ENCODE results near the gene SLC9A3. TPM values are rescaled to one million over a fixed set of nuclear protein-coding genes. Genes with fewer than 3 reads are reported as not detected.

The SLC9A3 gene
- total and polyA plus RNA-seq, 2 experiments from 2014 or later, result 1.2 to 1.7 TPM

DNA sequence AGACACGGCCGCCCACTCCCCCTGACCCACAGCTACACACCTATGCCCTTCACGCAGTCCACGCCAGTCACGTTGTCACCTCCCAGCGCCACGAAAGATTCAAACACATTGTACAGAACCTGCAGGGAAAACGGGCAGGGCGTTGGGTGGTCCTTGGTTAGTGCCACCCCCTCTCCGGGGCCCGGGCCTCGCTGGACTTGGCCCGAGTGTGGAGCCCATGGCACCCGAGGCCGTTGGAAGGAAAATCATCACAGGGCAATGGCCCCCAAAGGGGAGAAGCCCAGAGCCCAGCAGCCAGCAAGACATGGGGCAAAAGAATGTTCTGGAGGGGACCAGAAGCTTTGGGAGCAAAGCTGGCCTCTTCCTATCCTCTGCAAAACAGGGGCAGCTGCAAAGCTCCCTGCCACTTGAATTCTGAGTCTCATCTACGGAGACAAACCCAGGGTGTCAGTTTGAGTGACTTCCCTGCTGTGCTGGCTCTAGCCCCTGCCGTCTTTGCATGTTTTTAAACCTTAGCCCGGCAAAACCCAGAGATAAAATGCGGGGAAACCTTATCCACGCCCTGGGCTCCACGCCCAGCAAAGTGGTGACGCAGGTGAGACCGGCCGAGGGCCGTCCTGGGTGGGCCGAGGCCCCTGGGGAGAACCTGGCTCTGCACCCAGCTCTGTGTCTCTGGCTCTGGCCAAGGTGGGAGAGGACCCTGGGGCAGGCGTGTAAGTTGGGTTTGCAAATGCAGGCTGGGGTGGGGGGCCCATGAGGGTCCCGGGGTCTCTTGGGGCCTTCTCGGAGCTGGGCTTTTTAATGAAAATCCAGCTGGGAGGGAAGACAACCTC lies 38.9 kb downstream of the SLC9A3 start:
- Histone ChIP-seq H3K4me1 (ENCODE audit: insufficient read depth) (no peaks in the 10 kb centered on the region), H3F3A (ENCODE audit: insufficient read depth) (no peaks in the 10 kb centered on the region), H3K79me2 (ENCODE audit: insufficient read depth) (no peaks in the 10 kb centered on the region), H4K20me1 (ENCODE audit: insufficient read depth) (no peaks in the 10 kb centered on the region), H3K27me3 (replicated peaks; ENCODE audit: insufficient read depth) (no peaks in the 10 kb centered on the region), H3K27ac (no peak overlapping the region), H3K9ac (no peak overlapping the region), H3K36me3 (ENCODE audit: low read depth) (no peaks in the 10 kb centered on the region), H3K4me2 (ENCODE audit: unreplicated experiment) (no peak overlapping the region), H3K9me3 (ENCODE audit: low read depth) (no peaks in the 10 kb centered on the region), H2AFZ (no peak overlapping the region), H3K4me3 (no peak overlapping the region), H3K9me2 (ENCODE audit: insufficient read depth) (no peaks in the 10 kb centered on the region)
- TF ChIP-seq EZH2 (IDR thresholded peaks at IDR 0.05; ENCODE audit: insufficient read depth, poor library complexity, severe bottlenecking) (no peak), EZH2phosphoT487 (IDR thresholded peaks at IDR 0.05; ENCODE audit: insufficient read depth, low read depth) (no peak)
- 76 to 77% methylated on average over 28 to 29 of the region's 29 CpGs for WGBS, 2 experiments (ENCODE audit: low coverage in 1 of 2, low lambda C conversion rate in 2 of 2, missing lambda C conversion rate in 2 of 2)
- DNase-seq, result no peak
- in situ Hi-C loops (cut with MboI), result no loop called here

DNA sequence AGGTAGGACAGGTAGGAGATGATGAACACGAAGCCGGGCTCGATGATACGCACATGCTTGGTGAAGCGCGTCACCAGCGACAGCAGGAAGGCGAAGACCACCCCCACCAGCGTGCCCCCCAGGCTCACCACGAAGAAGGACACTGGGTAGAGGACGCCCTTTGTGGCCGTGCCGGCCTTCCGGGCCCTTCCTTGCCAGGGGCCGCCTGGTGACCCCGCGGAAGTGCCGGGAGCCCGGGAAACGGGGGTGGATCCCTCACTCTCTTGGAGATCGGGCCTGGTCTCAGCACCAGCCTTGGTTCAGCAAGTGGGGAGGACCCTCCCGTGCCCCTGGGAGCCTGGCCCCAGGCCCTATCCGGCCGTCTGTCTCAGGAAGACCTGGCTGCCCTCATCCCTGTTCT lies 39.7 kb downstream of the SLC9A3 start:
- H3F3A ChIP-seq (ENCODE audit: insufficient read depth), result no peaks in the 10 kb centered on the region
- no peak for TF ChIP-seq EZH2 (IDR thresholded peaks at IDR 0.05; ENCODE audit: insufficient read depth, poor library complexity, severe bottlenecking)
- no peak for TF ChIP-seq EZH2phosphoT487 (IDR thresholded peaks at IDR 0.05; ENCODE audit: insufficient read depth, low read depth)
- no peak for DNase-seq
- no peak overlapping the region for H3K4me3 ChIP-seq
- H3K36me3 ChIP-seq (ENCODE audit: low read depth), result no peaks in the 10 kb centered on the region
- H3K79me2 ChIP-seq (ENCODE audit: insufficient read depth), result no peaks in the 10 kb centered on the region
- H3K9me2 ChIP-seq (ENCODE audit: insufficient read depth), result no peaks in the 10 kb centered on the region
- H3K27me3 ChIP-seq (replicated peaks; ENCODE audit: insufficient read depth), result no peaks in the 10 kb centered on the region
- no peak overlapping the region for H3K4me2 ChIP-seq (ENCODE audit: unreplicated experiment)
- H3K9me3 ChIP-seq (ENCODE audit: low read depth), result no peaks in the 10 kb centered on the region
- no peak overlapping the region for H3K27ac ChIP-seq
- in situ Hi-C loops (cut with MboI), result no loop called here
- no peaks in the 10 kb centered on the region for H3K4me1 ChIP-seq (ENCODE audit: insufficient read depth)
- 78 to 81% methylated on average over 19 to 22 of the region's 24 CpGs for WGBS, 2 experiments (ENCODE audit: low coverage in 1 of 2, low lambda C conversion rate in 2 of 2, missing lambda C conversion rate in 2 of 2)
- no peak overlapping the region for H3K9ac ChIP-seq
- H4K20me1 ChIP-seq (ENCODE audit: insufficient read depth), result no peaks in the 10 kb centered on the region
- H2AFZ ChIP-seq, result no peak overlapping the region

DNA sequence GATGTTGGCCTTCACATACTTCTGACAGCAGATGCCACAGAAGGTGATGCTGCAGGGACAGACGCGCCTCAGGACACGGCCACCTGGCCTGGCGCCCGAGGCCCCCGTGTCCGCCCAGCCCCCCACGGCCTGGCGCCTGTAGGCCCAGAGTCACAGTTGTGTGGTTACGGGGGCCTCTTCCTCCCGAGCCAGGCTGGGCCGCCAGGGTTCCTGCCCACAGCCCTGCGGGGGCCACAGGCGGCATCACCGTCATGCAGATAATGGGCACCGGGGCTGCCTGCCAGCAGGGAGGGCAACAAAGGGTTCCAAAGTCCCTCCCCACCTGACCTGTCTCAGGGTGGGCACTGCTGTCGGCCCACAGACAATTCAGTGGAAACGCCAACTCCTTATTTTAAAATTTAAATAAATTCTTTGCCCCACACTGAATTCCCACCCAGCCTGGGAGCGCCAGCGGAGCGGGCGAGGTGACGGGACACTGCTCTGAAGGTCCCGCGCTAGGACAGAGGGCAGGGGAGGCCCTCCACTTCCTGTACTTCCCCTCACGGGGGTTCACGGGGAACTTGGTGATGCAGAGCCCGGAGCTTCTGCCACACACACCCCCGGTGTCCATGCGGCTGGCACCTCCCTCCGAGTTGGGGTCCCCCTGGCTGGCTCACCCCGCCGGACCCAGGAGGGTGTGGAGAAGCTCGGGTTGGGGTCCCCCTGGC lies 40.7 kb downstream of the SLC9A3 start:
- Histone ChIP-seq H3K9ac (no peak overlapping the region), H3K4me1 (ENCODE audit: insufficient read depth) (no peaks in the 10 kb centered on the region), H3K79me2 (ENCODE audit: insufficient read depth) (no peaks in the 10 kb centered on the region), H3K4me2 (ENCODE audit: unreplicated experiment) (no peak overlapping the region), H3K9me3 (ENCODE audit: low read depth) (no peaks in the 10 kb centered on the region), H3K4me3 (no peak overlapping the region), H4K20me1 (ENCODE audit: insufficient read depth) (no peaks in the 10 kb centered on the region), H3K36me3 (ENCODE audit: low read depth) (no peaks in the 10 kb centered on the region), H3K27ac (no peak overlapping the region), H2AFZ (no peak overlapping the region), H3F3A (ENCODE audit: insufficient read depth) (no peaks in the 10 kb centered on the region), H3K27me3 (replicated peaks; ENCODE audit: insufficient read depth) (no peaks in the 10 kb centered on the region), H3K9me2 (ENCODE audit: insufficient read depth) (no peaks in the 10 kb centered on the region)
- TF ChIP-seq EZH2 (IDR thresholded peaks at IDR 0.05; ENCODE audit: insufficient read depth, poor library complexity, severe bottlenecking) (no peak), EZH2phosphoT487 (IDR thresholded peaks at IDR 0.05; ENCODE audit: insufficient read depth, low read depth) (no peak)
- in situ Hi-C loops (cut with MboI), result no loop called here
- WGBS, 2 experiments (ENCODE audit: low coverage in 1 of 2, low lambda C conversion rate in 2 of 2, missing lambda C conversion rate in 2 of 2), result 82 to 85% methylated on average over 30 to 34 of the region's 34 CpGs
- no peak for DNase-seq

DNA sequence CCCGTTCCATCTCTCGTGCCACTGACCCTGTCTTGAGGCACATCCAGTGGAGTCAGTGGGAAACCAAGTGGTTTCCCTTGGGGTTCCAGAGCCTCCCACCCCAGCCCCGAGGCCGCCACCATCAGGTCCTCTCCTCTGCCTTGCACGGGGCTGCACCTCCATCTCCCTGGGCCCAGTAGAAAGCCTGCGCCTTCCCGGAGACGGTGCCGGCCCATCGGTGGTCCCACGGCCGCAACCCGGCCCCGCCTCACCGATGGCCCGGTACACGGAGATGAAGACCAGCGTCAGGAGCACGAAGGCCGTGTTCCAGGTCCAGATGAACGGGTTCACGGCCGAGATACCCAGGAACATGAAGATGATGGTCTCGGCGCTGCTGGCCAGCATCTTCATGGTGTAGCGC lies 41.2 kb downstream of the SLC9A3 start:
- no peak overlapping the region for H3K4me2 ChIP-seq (ENCODE audit: unreplicated experiment)
- 90 to 92% methylated on average over 18 to 26 of the region's 26 CpGs for WGBS, 2 experiments (ENCODE audit: low coverage in 1 of 2, low lambda C conversion rate in 2 of 2, missing lambda C conversion rate in 2 of 2)
- no peaks in the 10 kb centered on the region for H3K4me1 ChIP-seq (ENCODE audit: insufficient read depth)
- H3K9ac ChIP-seq, result no peak overlapping the region
- H4K20me1 ChIP-seq (ENCODE audit: insufficient read depth), result no peaks in the 10 kb centered on the region
- in situ Hi-C loops (cut with MboI), result no loop called here
- DNase-seq, result no peak
- no peak overlapping the region for H3K4me3 ChIP-seq
- H3K36me3 ChIP-seq (ENCODE audit: low read depth), result no peaks in the 10 kb centered on the region
- H3K79me2 ChIP-seq (ENCODE audit: insufficient read depth), result no peaks in the 10 kb centered on the region
- TF ChIP-seq EZH2 (IDR thresholded peaks at IDR 0.05; ENCODE audit: insufficient read depth, poor library complexity, severe bottlenecking) (no peak), EZH2phosphoT487 (IDR thresholded peaks at IDR 0.05; ENCODE audit: insufficient read depth, low read depth) (no peak)
- no peaks in the 10 kb centered on the region for H3K9me3 ChIP-seq (ENCODE audit: low read depth)
- H3F3A ChIP-seq (ENCODE audit: insufficient read depth), result no peaks in the 10 kb centered on the region
- H3K9me2 ChIP-seq (ENCODE audit: insufficient read depth), result no peaks in the 10 kb centered on the region
- H2AFZ ChIP-seq, result no peak overlapping the region
- no peaks in the 10 kb centered on the region for H3K27me3 ChIP-seq (replicated peaks; ENCODE audit: insufficient read depth)
- H3K27ac ChIP-seq, result no peak overlapping the region

Data from GM23248 (cell line).